ENCODE measurements around the gene BMP8A.

Gene BMP8A

DNA sequence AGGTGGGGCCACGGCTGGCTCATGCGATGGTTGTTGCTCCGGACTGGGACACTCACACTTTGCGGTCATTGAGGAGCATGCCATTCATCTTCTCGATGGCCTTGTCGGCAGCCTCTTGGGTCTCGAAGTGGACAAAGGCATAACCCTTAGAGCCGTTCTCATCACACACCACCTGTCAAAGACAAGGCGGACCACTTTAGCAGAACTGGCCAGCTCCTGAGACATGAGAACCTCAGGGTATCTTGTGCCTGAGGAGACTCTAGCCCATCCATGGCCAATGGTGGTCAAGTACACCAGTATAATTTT, 79.7 kb downstream of the BMP8A start:
- no peak for DNase-seq (ENCODE audit: low read depth, low spot score)

- no peak for DNase-seq (ENCODE audit: low read depth, low spot score)
Measured at GRCh38 chr1:39572379-39573096, 81.1 kb downstream of the BMP8A start.

DNA sequence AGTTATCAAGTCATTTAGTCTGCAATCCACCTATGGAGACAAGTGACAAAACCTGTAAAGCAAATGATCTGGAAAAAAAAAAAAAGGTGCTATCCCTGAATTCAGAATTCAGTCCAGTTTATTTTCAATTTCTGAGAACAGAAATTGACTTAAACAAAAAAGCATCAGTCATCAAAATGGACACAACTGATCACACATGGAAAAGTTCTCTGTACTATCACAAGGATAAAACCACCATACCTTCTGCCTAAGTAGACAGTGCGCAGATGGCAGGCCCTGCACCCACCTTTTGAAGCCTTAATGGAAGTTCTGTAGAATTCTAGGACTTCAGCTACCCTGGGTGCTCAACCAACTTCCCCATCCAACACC, 81.6 kb downstream of the BMP8A start:
- no peak for DNase-seq (ENCODE audit: low read depth, low spot score)

DNA sequence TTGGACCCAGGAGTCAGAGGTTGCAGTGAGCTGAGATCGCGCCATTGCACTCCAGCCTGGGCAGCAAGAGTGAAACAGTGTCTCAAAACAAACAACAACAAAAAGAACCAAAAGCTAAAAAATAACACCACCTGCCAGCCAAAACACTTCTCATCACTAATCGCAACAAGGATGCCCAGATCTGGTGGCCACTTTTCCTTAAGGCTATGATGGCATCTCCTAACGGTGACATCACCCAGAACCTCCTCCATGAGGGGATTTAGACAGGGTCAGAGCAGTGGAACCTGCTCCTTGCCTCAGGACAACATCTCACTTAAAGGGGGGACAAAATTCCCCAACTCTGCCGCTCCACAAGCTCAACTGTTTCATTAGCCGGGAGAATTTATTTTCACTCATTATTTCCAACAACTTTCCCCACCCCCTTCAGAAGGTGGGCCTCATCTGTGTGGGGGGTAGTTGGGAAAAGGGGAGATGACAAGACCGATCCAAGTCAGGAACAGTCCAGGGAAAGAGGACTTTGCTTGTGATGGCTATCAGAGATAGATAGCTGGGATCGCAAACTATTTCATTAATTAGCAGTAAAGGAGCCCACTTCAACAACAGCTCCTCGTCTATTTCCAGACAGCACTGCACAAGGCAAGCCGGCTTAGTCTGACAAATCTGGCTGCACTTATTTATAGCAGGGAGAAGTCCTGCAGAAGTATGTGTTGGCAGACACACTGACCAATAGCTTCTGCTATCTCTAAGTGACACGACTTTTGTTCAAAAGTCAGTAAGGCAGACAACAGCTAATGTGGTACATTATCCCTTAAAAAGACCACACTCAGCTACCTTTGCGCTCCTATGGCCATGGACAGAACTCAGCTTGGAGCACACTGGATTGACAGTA, 82.5 kb downstream of the BMP8A start:
- no peak for DNase-seq (ENCODE audit: low read depth, low spot score)

- no peak for DNase-seq (ENCODE audit: low read depth, low spot score)
Measured at GRCh38 chr1:39574646-39575045, 83.2 kb downstream of the BMP8A start.
